Natural killer cell (primary cell): ENCODE measurements around the gene ODC1. TPM values are rescaled to one million over a fixed set of nuclear protein-coding genes. Genes with fewer than 3 reads are reported as not detected.
"Not testable (repeated sequence)": the region's sequence is repeated elsewhere in the genome, so short reads cannot be mapped to it uniquely, and the experiment has no call there.

Experiments
- ATAC-seq, 3 donors: fragments of 150-1000 bp in 2 of 3; fragments of 200-7000 bp in 1 of 3; cut with Tn5 transposase; 1 replicate in 1 of 3; 2 replicates in 2 of 3; pipeline ENCODE4 v1.10.0; 2021; ENCODE audit warnings: mild to moderate bottlenecking in 2 of 3, moderate library complexity in 2 of 3
- DNase-seq, 2 donors: peaks; one replicate each; pipeline versions ENCODE4 v3.0.0 to v3.0.0-alpha.2; 2013 to 2021; ENCODE audit warnings: mixed read lengths in 1 of 2
- H3K27ac ChIP-seq: one replicate; pipeline ENCODE4 v1.5.1; 2013; ENCODE audit warnings: mild to moderate bottlenecking, low read length
- H3K27me3 ChIP-seq: one replicate; pipeline ENCODE4 v1.6.1; 2013; ENCODE audit warnings: low read length; ENCODE audit not compliant: control insufficient read depth, insufficient read depth
- H3K36me3 ChIP-seq: one replicate; pipeline ENCODE4 v1.6.1; 2013; ENCODE audit warnings: low read length; ENCODE audit not compliant: control insufficient read depth, insufficient read depth
- H3K4me1 ChIP-seq: one replicate; pipeline ENCODE4 v1.6.1; 2013; ENCODE audit warnings: low read length; ENCODE audit not compliant: control insufficient read depth, insufficient read depth
- H3K4me3 ChIP-seq: one replicate; pipeline ENCODE4 v1.5.1; 2013; ENCODE audit warnings: low read length
- H3K9me3 ChIP-seq: one replicate; pipeline ENCODE4 v1.6.1; 2013; ENCODE audit warnings: low read length; ENCODE audit not compliant: control insufficient read depth, insufficient read depth
- H3K27ac Mint-ChIP-seq, 2 donors: one replicate each; pipeline ENCODE4 v1.8.0; 2022; ENCODE audit warnings: mild to moderate bottlenecking in 2 of 2, mixed read lengths in 2 of 2, moderate library complexity in 1 of 2
- H3K27me3 Mint-ChIP-seq, 2 donors: one replicate each; pipeline ENCODE4 v1.8.0; 2022; ENCODE audit warnings: low read depth in 2 of 2, mixed read lengths in 2 of 2
- H3K36me3 Mint-ChIP-seq: one replicate; pipeline ENCODE4 v1.8.0; 2022; ENCODE audit warnings: mixed read lengths
- H3K4me1 Mint-ChIP-seq, 2 donors: one replicate each; pipeline ENCODE4 v1.8.0; 2022; ENCODE audit warnings: mixed read lengths in 2 of 2
- H3K4me3 Mint-ChIP-seq: one replicate; pipeline ENCODE4 v1.8.0; 2022; ENCODE audit warnings: mild to moderate bottlenecking, moderate library complexity, mixed read lengths
- H3K9me3 Mint-ChIP-seq, 2 donors: one replicate each; pipeline ENCODE4 v1.8.0; 2022; ENCODE audit warnings: mixed read lengths in 2 of 2
- CTCF ChIP-seq: fragments of 200-600 bp; IDR thresholded peaks from one replicate; pipeline ENCODE4 v1.8.0; 2022; ENCODE audit warnings: antibody characterized with exemption
- WGBS: methylation state at CpG from one replicate; pipeline ENCODE4 v1.1.7; 2013; ENCODE audit warnings: missing lambda C conversion rate; ENCODE audit not compliant: insufficient coverage; 5-methylcytosine and 5-hydroxymethylcytosine counted together
- intact Hi-C: fragments of 100-400 bp; cut with micrococcal nuclease; formaldehyde crosslinking; loops from one replicate; pipeline ENCODE4 v1.14.2; 2022
- total RNA-seq, 4 donors: library from RNA; stranded (reverse); fragments of 120-200 nt in 1 of 4; gene quantifications; one replicate each; pipeline versions ENCODE4 v1.2.3 to v1.2.4, GENCODE V29; 2013 to 2022

The ODC1 gene
- total RNA-seq, 3 donors from 2014 or later (not counting 1 experiment from before 2014, with no cell fraction given): 38.7 to 85.4 (median 43.8) TPM

DNA sequence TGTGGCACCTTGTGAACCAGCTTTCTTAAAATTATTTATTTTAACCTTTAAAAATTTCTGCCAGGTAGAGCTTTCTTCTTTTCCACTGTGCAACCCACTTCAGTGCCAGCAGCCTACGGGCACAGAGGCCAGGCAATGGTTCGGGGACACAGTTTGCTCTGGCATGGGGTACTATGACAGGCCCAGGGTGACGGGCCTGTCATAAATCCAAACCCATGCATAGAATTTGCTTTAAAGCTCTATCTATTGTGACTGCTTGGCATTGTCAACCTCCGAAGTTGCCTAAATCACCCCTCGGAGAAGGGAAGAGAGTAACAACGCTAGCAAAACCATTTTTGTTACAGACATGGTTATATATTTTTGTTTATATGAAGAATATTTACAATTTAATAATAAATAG is 1.5 kb downstream of the ODC1 start:
- Histone ChIP-seq H3K27me3 (no peaks in the 10 kb centered on the region), H3K9me3 (no peaks in the 10 kb centered on the region), H3K4me3 (no peak overlapping the region), H3K27ac (no peak overlapping the region), H3K36me3 (peaks cover 30% of the 10 kb centered on the region), H3K4me1 (peaks cover 22% of the 10 kb centered on the region)
- H3K4me3 Mint-ChIP-seq: no peak overlapping the region
- H3K36me3 Mint-ChIP-seq: peaks cover 7% of the 10 kb centered on the region
- H3K4me1 Mint-ChIP-seq: peaks cover 6 to 20% of the 10 kb centered on the region in 2 donors
- intact Hi-C loops: loop anchor here (5.0 kb wide), 1 partner anchor 744 kb away; no protein-coding TSS in a partner anchor
- H3K27ac Mint-ChIP-seq: peak overlapping the region in 1 of 2 donors; percentile 60
- ATAC-seq (no peak), DNase-seq (no peak)
- no peak for TF ChIP-seq CTCF
- H3K27me3 Mint-ChIP-seq: no peaks in the 10 kb centered on the region
- 84% methylated on average over 5 of the region's 6 CpGs for WGBS
- H3K9me3 Mint-ChIP-seq: no peaks in the 10 kb centered on the region

GRCh38 chr2:10444463-10444862 is 3.7 kb downstream of the ODC1 start:
- Histone ChIP-seq H3K4me3 (no peak overlapping the region), H3K27me3 (no peaks in the 10 kb centered on the region), H3K27ac (no peak overlapping the region), H3K36me3 (peaks cover 51% of the 10 kb centered on the region), H3K9me3 (no peaks in the 10 kb centered on the region), H3K4me1 (peaks cover 19% of the 10 kb centered on the region)
- Mint-ChIP-seq H3K4me1 (peaks cover 6 to 15% of the 10 kb centered on the region in 2 donors), H3K27me3 (no peaks in the 10 kb centered on the region), H3K4me3 (no peak overlapping the region), H3K27ac (no peak overlapping the region), H3K36me3 (peaks cover 11% of the 10 kb centered on the region), H3K9me3 (no peaks in the 10 kb centered on the region)
- WGBS: 76% methylated on average over 5 of the region's 5 CpGs
- DNase-seq (no peak), ATAC-seq (no peak)
- intact Hi-C loops: no loop called here
- TF ChIP-seq CTCF: no peak

DNA sequence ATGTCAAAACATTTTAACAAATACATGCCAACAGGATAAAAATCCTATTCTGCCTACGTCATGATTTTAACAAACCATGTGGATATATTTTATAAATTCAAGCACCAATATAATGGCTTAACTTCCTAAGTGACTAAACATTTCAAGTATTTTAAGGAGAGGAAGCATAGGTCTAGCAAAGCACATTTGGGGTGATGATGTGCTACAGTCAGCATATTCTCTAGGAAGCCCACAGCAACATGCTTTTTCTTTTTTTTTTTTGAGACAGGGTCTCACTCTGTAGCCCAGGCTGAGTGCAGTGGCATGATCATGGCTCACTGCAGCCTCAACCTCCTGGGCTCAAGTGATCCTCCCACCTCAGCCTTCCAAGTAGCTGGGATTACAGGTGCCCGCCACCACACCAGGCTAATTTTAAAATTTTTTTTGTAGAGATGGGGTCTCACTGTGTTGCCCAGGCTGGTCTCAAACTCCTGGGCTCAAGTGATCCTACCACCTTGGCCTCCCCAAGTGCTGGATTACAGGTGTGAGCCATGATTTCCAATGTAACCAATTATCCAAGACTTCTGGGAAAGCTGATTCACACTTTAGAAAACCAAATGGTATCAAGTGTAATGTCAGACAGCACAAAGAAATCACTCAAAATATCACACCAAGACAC is 5.5 kb downstream of the ODC1 start:
- H3K36me3 Mint-ChIP-seq: peaks cover 11% of the 10 kb centered on the region
- H3K9me3 Mint-ChIP-seq, H3K9me3 ChIP-seq, H3K27ac Mint-ChIP-seq, ATAC-seq, H3K27me3 ChIP-seq, H3K27me3 Mint-ChIP-seq, H3K4me3 Mint-ChIP-seq, DNase-seq, H3K27ac ChIP-seq, H3K4me1 ChIP-seq, H3K4me1 Mint-ChIP-seq, intact Hi-C loops, H3K4me3 ChIP-seq: not testable (repeated sequence)
- WGBS: no CpG with 5 or more reads among the region's 2 CpGs
- peaks cover 55% of the 10 kb centered on the region for H3K36me3 ChIP-seq

DNA sequence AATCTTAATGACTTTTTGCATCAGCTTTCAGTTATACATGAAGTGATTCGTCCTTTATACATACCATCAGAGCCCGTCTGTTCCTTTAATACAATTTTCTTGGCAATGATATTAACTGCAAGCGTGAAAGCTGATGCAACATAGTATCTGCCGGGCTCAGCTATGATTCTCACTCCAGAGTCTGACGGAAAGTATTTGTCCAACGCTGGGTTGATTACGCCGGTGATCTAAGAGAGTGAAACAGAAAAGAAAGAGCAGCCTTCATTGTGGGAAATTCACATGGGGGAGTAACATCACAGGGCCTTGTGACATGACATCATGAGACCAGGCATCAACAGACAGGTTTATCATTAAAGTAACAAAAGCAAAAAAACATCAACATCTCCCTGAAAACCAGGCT is 6.2 kb downstream of the ODC1 start:
- H3K4me1 ChIP-seq: peaks cover 3% of the 10 kb centered on the region
- ATAC-seq (no peak), DNase-seq (no peak)
- Mint-ChIP-seq H3K4me1 (peaks cover 0 to 4% of the 10 kb centered on the region in 2 donors), H3K36me3 (peaks cover 11% of the 10 kb centered on the region), H3K9me3 (no peaks in the 10 kb centered on the region), H3K27me3 (no peaks in the 10 kb centered on the region), H3K27ac (no peak overlapping the region), H3K4me3 (no peak overlapping the region)
- intact Hi-C loops: no loop called here
- H3K27ac ChIP-seq: no peak overlapping the region
- no peak overlapping the region for H3K4me3 ChIP-seq
- no peak for TF ChIP-seq CTCF
- no peaks in the 10 kb centered on the region for H3K27me3 ChIP-seq
- H3K9me3 ChIP-seq: no peaks in the 10 kb centered on the region
- H3K36me3 ChIP-seq: peaks cover 55% of the 10 kb centered on the region
- WGBS: 93% methylated on average over 8 of the region's 8 CpGs
